AG09319 (cell line): Measurements from ENCODE around the gene RSPO3.

ENCODE experiments used
- DNase-seq: peaks from one replicate; pipeline ENCODE4 v3.0.0-alpha.2; 2010; ENCODE audit warnings: low read depth; ENCODE audit errors: extremely low read depth
- TF ChIP-seq, protein P1 (sequence below): IDR thresholded peaks from 2 replicates; pipeline ENCODE4 v1.5.1; 2011; ENCODE audit warnings: low read depth, mild to moderate bottlenecking, inconsistent platforms, low read length, moderate library complexity

RSPO3 gene

DNA sequence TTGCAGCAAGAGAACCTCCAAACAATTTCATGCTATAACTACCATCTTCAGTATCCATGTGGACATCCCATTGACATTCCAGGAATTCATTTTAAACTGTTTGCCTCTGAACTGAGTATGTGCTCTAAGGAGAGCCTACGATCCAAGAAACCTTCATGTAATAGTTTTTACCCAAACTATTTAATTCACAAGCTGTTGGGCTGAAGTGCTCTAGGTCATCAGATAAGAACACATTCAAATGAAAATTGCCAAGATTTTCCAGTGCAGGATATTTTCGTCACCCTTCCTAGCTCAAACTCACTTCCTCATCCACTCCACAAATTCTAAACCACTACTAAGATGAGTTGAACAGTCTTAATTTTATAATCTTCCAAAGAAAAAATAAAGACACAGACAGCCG is 12.8 kb downstream of the RSPO3 start:
- no peak for DNase-seq
- TF ChIP-seq, protein P1, sequence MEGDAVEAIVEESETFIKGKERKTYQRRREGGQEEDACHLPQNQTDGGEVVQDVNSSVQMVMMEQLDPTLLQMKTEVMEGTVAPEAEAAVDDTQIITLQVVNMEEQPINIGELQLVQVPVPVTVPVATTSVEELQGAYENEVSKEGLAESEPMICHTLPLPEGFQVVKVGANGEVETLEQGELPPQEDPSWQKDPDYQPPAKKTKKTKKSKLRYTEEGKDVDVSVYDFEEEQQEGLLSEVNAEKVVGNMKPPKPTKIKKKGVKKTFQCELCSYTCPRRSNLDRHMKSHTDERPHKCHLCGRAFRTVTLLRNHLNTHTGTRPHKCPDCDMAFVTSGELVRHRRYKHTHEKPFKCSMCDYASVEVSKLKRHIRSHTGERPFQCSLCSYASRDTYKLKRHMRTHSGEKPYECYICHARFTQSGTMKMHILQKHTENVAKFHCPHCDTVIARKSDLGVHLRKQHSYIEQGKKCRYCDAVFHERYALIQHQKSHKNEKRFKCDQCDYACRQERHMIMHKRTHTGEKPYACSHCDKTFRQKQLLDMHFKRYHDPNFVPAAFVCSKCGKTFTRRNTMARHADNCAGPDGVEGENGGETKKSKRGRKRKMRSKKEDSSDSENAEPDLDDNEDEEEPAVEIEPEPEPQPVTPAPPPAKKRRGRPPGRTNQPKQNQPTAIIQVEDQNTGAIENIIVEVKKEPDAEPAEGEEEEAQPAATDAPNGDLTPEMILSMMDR, result no peak

- TF ChIP-seq, protein P1, result no peak
- DNase-seq, result no peak
These were observed 13.4 kb downstream of the RSPO3 start for GRCh38 chr6:127131772-127132376.

GRCh38 chr6:127134136-127134535 is 15.7 kb downstream of the RSPO3 start:
- no peak for DNase-seq
- TF ChIP-seq, protein P1, result no peak

GRCh38 chr6:127136786-127137185 is 18.3 kb downstream of the RSPO3 start:
- TF ChIP-seq, protein P1, result no peak
- no peak for DNase-seq

DNA sequence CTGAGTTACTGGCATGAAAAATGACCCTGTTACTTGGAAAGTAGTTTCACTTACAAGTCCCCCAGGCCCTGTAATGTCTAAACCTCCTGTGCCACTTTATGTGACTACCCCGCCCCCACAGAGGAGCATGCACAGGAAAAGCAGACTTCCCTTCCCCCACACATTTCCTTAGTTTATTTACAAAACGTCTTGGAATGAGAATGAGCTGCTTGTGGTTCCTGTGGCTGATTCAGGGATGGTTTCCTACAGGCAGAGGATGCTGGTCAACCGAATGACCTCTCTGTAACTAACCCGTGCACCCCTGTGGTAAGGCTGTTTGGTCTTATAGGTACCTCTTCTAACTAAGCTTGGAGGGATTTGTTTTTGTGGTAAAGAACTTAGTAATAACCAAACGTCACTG is 28.5 kb downstream of the RSPO3 start:
- TF ChIP-seq, protein P1, result no peak
- peak; percentile 56 for DNase-seq

DNA sequence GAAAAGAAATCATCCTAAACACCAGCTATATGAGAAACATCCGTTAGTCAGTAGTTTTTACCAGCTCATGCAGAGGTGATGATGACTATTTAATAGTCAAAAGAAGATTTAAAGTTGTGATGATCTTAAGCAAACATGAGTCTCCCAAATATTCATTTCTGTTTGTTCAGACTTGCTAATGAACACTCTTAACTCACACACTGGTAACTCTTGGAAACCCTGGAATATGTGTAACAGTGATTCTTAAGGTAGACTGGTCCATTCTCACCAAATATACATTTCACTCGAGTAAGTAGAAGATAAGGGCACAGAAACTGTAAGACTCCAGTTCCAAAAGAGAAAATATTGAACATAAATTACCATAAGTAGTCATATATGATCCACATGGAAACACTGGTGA is 29.1 kb downstream of the RSPO3 start:
- DNase-seq, result no peak

DNA sequence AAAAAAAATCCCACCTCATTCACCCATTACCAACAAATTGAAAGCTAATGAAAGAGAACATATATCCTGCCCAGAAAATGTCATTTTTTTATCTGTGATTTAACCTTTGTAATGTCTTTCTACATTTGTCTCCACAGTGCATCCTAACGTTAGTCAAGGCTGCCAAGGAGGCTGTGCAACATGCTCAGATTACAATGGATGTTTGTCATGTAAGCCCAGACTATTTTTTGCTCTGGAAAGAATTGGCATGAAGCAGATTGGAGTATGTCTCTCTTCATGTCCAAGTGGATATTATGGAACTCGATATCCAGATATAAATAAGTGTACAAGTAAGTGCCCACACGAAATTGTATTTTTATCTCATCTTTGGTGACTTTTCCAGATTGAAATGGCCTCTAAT is 30.0 kb downstream of the RSPO3 start:
- DNase-seq, result peak; percentile 7
- TF ChIP-seq, protein P1, result no peak

More for the DNA sequence above, 29.1 kb downstream of the RSPO3 start:
- TF ChIP-seq, protein P1, result no peak
